OCI-LY1 (cell line): ENCODE data around the gene FAM151A.

Experiments
- H2AFZ ChIP-seq: fragments of 200-600 bp; sonication (generic), shearing (Covaris generic); 2 replicates; pipeline ENCODE4 v1.6.0; 2014; ENCODE audit warnings: antibody characterized with exemption, mild to moderate bottlenecking, low read length
- H3F3A ChIP-seq: fragments of 200-600 bp; sonication (generic), shearing (Covaris generic); 2 replicates; pipeline ENCODE4 v1.6.0; 2014; ENCODE audit warnings: mild to moderate bottlenecking, antibody characterized with exemption, low read length, moderate library complexity; ENCODE audit not compliant: insufficient read depth
- H3K27ac ChIP-seq: fragments of 200-600 bp; sonication (generic); 2 replicates; pipeline ENCODE4 v1.5.1; 2014; ENCODE audit warnings: low read length, mixed run types, mild to moderate bottlenecking, low read depth; ENCODE audit not compliant: poor library complexity, severe bottlenecking
- H3K27me3 ChIP-seq: fragments of 200-600 bp; sonication (generic); 2 replicates; pipeline ENCODE4 v1.6.0; 2014; ENCODE audit warnings: antibody characterized with exemption, mild to moderate bottlenecking, low read length, moderate library complexity; ENCODE audit not compliant: insufficient read depth
- H3K36me3 ChIP-seq: fragments of 200-600 bp; sonication (generic); 2 replicates; pipeline ENCODE4 v1.6.1; 2014; ENCODE audit warnings: mild to moderate bottlenecking, antibody characterized with exemption, low read length, moderate library complexity, mixed read lengths; ENCODE audit not compliant: insufficient read depth
- H3K4me1 ChIP-seq: fragments of 200-600 bp; sonication (generic); 2 replicates; pipeline ENCODE4 v1.5.1; 2014; ENCODE audit warnings: mild to moderate bottlenecking, low read length, moderate library complexity; ENCODE audit not compliant: insufficient read depth, severe bottlenecking
- H3K4me2 ChIP-seq: fragments of 200-600 bp; sonication (generic), shearing (Covaris generic); 2 replicates; pipeline ENCODE4 v1.6.1; 2014; ENCODE audit warnings: low read length
- H3K4me3 ChIP-seq: fragments of 200-600 bp; sonication (generic); 2 replicates; pipeline ENCODE4 v1.5.1; 2014; ENCODE audit warnings: low read length, low read depth, mild to moderate bottlenecking, mixed read lengths; ENCODE audit not compliant: poor library complexity, severe bottlenecking
- H3K79me2 ChIP-seq: fragments of 200-600 bp; shearing (Covaris generic); 2 replicates; pipeline ENCODE4 v1.6.1; 2016; ENCODE audit warnings: mixed run types, low read length, mixed read lengths; ENCODE audit not compliant: insufficient read depth
- H3K9ac ChIP-seq: fragments of 200-600 bp; sonication (generic), shearing (Covaris generic); 2 replicates; pipeline ENCODE4 v1.6.1; 2014; ENCODE audit warnings: mild to moderate bottlenecking, low read length, mixed read lengths
- H3K9me2 ChIP-seq: fragments of 200-600 bp; sonication (generic), shearing (Covaris generic); 2 replicates; pipeline ENCODE4 v1.6.1; 2014; ENCODE audit warnings: low read depth, mild to moderate bottlenecking, low read length, mixed read lengths
- H3K9me3 ChIP-seq: fragments of 200-600 bp; shearing (Covaris generic); 2 replicates; pipeline ENCODE4 v1.6.1; 2014; ENCODE audit warnings: low read length, mixed read lengths
- H4K20me1 ChIP-seq: fragments of 200-600 bp; sonication (generic), shearing (Covaris generic); 2 replicates; pipeline ENCODE4 v1.6.0; 2016; ENCODE audit warnings: mild to moderate bottlenecking, low read length; ENCODE audit not compliant: insufficient read depth
- EZH2 ChIP-seq: fragments of 200-600 bp; sonication (generic), shearing (Covaris generic); IDR thresholded peaks from 2 replicates; pipeline ENCODE4 v1.8.0; 2017; ENCODE audit warnings: borderline replicate concordance, mixed run types, mild to moderate bottlenecking, antibody characterized with exemption, low read length, moderate library complexity, mixed read lengths
- TF ChIP-seq, protein P1 (sequence below): fragments of 200-600 bp; sonication (generic), shearing (Covaris generic); IDR thresholded peaks from 2 replicates; pipeline ENCODE4 v1.5.1; 2017; ENCODE audit warnings: mild to moderate bottlenecking, antibody characterized with exemption, low read length, moderate library complexity, mixed read lengths

FAM151A gene

DNA sequence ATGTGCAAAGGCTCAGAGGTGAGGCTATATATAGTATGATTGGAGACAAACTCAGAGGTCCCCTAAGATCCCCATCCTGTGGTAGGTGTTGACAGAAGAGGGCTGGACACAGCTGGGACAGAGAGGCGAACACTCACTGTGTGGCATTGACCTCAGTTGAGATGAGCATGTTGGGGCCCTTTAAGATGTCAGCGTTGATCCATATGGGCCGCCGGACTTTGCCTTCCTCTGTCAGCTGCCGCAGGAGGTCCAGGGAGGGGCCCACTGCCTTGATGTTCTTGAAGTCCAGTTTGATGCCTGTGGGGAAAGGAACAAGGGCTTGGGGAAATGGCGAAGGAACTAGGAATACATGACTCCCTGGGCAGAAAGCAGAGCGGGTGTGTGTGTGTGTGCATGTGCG, 8.8 kb downstream of the FAM151A start:
- Histone ChIP-seq H3K27ac (no peak overlapping the region), H3K36me3 (no peaks in the 10 kb centered on the region), H3K9me3 (no peaks in the 10 kb centered on the region), H3F3A (no peaks in the 10 kb centered on the region), H3K9ac (no peak overlapping the region), H3K9me2 (no peaks in the 10 kb centered on the region), H4K20me1 (no peaks in the 10 kb centered on the region), H3K4me1 (no peaks in the 10 kb centered on the region), H2AFZ (no peak overlapping the region), H3K79me2 (no peaks in the 10 kb centered on the region), H3K27me3 (0 out of 2 replicates have a peak, but pooled peaks cover under 1% of the 10 kb centered on the region), H3K4me2 (no peak overlapping the region), H3K4me3 (no peak overlapping the region)
- TF ChIP-seq, protein P1, sequence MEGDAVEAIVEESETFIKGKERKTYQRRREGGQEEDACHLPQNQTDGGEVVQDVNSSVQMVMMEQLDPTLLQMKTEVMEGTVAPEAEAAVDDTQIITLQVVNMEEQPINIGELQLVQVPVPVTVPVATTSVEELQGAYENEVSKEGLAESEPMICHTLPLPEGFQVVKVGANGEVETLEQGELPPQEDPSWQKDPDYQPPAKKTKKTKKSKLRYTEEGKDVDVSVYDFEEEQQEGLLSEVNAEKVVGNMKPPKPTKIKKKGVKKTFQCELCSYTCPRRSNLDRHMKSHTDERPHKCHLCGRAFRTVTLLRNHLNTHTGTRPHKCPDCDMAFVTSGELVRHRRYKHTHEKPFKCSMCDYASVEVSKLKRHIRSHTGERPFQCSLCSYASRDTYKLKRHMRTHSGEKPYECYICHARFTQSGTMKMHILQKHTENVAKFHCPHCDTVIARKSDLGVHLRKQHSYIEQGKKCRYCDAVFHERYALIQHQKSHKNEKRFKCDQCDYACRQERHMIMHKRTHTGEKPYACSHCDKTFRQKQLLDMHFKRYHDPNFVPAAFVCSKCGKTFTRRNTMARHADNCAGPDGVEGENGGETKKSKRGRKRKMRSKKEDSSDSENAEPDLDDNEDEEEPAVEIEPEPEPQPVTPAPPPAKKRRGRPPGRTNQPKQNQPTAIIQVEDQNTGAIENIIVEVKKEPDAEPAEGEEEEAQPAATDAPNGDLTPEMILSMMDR, result no peak
- TF ChIP-seq EZH2, result no peak

DNA sequence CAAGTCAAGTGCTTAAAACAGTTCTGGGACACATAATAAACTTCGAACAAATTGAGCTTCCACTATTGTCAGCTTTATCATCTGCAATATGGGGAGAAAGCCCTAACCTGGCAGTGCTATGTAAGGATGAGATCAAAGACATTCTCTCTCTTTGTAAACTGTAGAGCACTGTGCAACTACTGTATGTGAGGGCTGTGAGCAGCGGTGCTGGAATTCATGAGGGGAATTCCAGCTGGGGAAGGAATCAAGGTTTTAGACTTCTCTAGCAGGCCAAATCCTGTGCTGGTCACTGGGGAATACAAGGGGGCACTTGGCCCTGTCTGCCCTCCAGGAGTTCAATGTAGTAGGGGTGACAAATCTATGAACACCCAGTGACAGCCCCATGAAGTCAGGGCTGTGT, 9.3 kb downstream of the FAM151A start:
- Histone ChIP-seq H3K79me2 (no peaks in the 10 kb centered on the region), H3K4me2 (no peak overlapping the region), H3K4me1 (no peaks in the 10 kb centered on the region), H3K27ac (no peak overlapping the region), H3F3A (no peaks in the 10 kb centered on the region), H3K9ac (no peak overlapping the region), H3K9me2 (no peaks in the 10 kb centered on the region), H3K9me3 (no peaks in the 10 kb centered on the region), H4K20me1 (no peaks in the 10 kb centered on the region), H3K4me3 (no peak overlapping the region), H2AFZ (no peak overlapping the region), H3K36me3 (no peaks in the 10 kb centered on the region), H3K27me3 (0 out of 2 replicates have a peak, but pooled peaks cover 3% of the 10 kb centered on the region)
- TF ChIP-seq EZH2, result no peak
- TF ChIP-seq, protein P1, result no peak

DNA sequence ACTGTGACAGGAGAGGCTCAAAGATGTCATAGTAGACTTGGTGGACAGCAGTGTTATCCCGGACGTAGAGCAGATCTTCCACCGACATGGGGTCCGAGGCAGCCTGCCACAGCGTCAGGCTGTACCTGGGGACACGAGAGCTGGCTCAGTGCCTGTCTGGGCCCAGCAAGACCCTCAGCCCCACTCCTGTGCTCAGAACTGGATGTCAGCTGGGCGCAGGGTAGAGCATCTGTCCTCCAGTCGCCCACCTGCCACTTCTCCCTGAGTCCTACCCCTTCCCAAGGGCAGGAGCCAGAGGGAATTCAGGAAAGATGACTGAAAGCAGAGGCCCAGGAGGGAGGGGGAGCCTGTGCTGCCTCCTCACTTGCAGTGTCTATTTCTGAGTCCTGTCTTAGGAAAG, 11.7 kb downstream of the FAM151A start:
- H3K4me1 ChIP-seq, result no peaks in the 10 kb centered on the region
- no peaks in the 10 kb centered on the region for H4K20me1 ChIP-seq
- H3K27ac ChIP-seq, result no peak overlapping the region
- no peaks in the 10 kb centered on the region for H3K79me2 ChIP-seq
- 0 out of 2 replicates have a peak, but pooled peaks cover 3% of the 10 kb centered on the region for H3K27me3 ChIP-seq
- H3K9me2 ChIP-seq, result no peaks in the 10 kb centered on the region
- H3K36me3 ChIP-seq, result no peaks in the 10 kb centered on the region
- no peaks in the 10 kb centered on the region for H3K9me3 ChIP-seq
- no peak overlapping the region for H2AFZ ChIP-seq
- TF ChIP-seq, protein P1, result no peak
- TF ChIP-seq EZH2, result no peak
- no peak overlapping the region for H3K9ac ChIP-seq
- H3F3A ChIP-seq, result no peaks in the 10 kb centered on the region
- H3K4me2 ChIP-seq, result no peak overlapping the region
- H3K4me3 ChIP-seq, result no peak overlapping the region
